ENCODE data around the gene CNTN4. TPM values are rescaled to one million over a fixed set of nuclear protein-coding genes. Genes with fewer than 3 reads are reported as not detected.
"Not testable (repeated sequence)": the region's sequence is repeated elsewhere in the genome, so short reads cannot be mapped to it uniquely, and the experiment has no call there.

The CNTN4 gene
- total and polyA plus RNA-seq, 2 of the 8 experiments (the other 6 are each of a cell fraction or from before 2014, with no cell fraction given), result 0.41 to 2.2 TPM

- H2BK15ac ChIP-seq (ENCODE audit: low read length); H2AK5ac ChIP-seq (ENCODE audit: low read depth, low read length); H3K4me3 ChIP-seq (ENCODE audit: extremely low read depth in 1 of 4, insufficient read depth in 2 of 4, low read depth in 3 of 4, low read length in 4 of 4); H3K56ac ChIP-seq (replicated peaks; ENCODE audit: insufficient read length, low read depth, low read length); H3K27me3 ChIP-seq (replicated peaks in 1 of 4; ENCODE audit: control insufficient read depth in 3 of 4, extremely low read depth in 1 of 4, insufficient read depth in 3 of 4, low read length in 3 of 4); DNase-seq (ENCODE audit: low read depth in 1 of 2, low spot score in 2 of 2); H3K4me1 ChIP-seq (replicated peaks in 1 of 4; ENCODE audit: control insufficient read depth in 3 of 4, insufficient read depth in 4 of 4, low read length in 3 of 4); H3K79me2 ChIP-seq (ENCODE audit: control insufficient read depth in 1 of 2, insufficient read depth in 2 of 2, low read length in 2 of 2); H3K4me2 ChIP-seq (ENCODE audit: insufficient read depth in 1 of 2, low read depth in 2 of 2, low read length in 2 of 2); H2BK5ac ChIP-seq (ENCODE audit: low read depth, low read length); H3K9ac ChIP-seq (replicated peaks in 1 of 4; ENCODE audit: extremely low read depth in 1 of 4, low read depth in 3 of 4, low read length in 3 of 4); H3K9me3 ChIP-seq (ENCODE audit: insufficient read depth in 2 of 2, low read depth in 1 of 2, low read length in 1 of 2); H2BK12ac ChIP-seq (ENCODE audit: low read depth, low read length); H3K36me3 ChIP-seq (ENCODE audit: control insufficient read depth in 2 of 4, insufficient read depth in 4 of 4, low read length in 3 of 4); H2BK20ac ChIP-seq (ENCODE audit: low read length); H3K14ac ChIP-seq (ENCODE audit: insufficient read length); H3K79me1 ChIP-seq (ENCODE audit: low read depth, low read length); H3K27ac ChIP-seq (ENCODE audit: low read depth, low read length); H3K23ac ChIP-seq (ENCODE audit: insufficient read length); H4K5ac ChIP-seq (ENCODE audit: insufficient read length, low read depth, low read length); CTCF ChIA-PET (ENCODE audit: partially characterized antibody); POLR2A ChIA-PET (ENCODE audit: partially characterized antibody); H3K18ac ChIP-seq (ENCODE audit: extremely low read depth, low read length); H4K8ac ChIP-seq (ENCODE audit: extremely low read depth, insufficient read depth, low read length); H3K23me2 ChIP-seq (ENCODE audit: low read depth, low read length); H3K4ac ChIP-seq (replicated peaks; ENCODE audit: insufficient read length, low read depth, low read length); H4K20me1 ChIP-seq (replicated peaks in 1 of 2; ENCODE audit: control insufficient read depth in 1 of 2, insufficient read depth in 2 of 2, low read length in 2 of 2); H2BK120ac ChIP-seq (replicated peaks; ENCODE audit: low read depth, low read length); H4K91ac ChIP-seq (replicated peaks; ENCODE audit: insufficient read length, low read length); FAIRE-seq: not testable (repeated sequence)
- H2AFZ ChIP-seq (ENCODE audit: low read length), result 0 out of 2 replicates have a peak overlapping the region, but pooled peaks have one; percentile 83
- WGBS, 2 experiments (ENCODE audit: extremely low coverage in 1 of 2, insufficient coverage in 1 of 2, insufficient read length in 1 of 2, insufficient replicate concordance in 2 of 2, low coverage in 1 of 2, low lambda C conversion rate in 2 of 2, missing lambda C conversion rate in 1 of 2), result 86% methylated on average over 7 of the region's 8 CpGs; no CpG with 5 or more reads in 1 of the 2 experiments
Observed at GRCh38 chr3:2527328-2527727, 428.7 kb downstream of the CNTN4 start.

- H2BK12ac ChIP-seq (ENCODE audit: low read depth, low read length); H4K8ac ChIP-seq (ENCODE audit: extremely low read depth, insufficient read depth, low read length); H3K79me2 ChIP-seq (ENCODE audit: control insufficient read depth in 1 of 2, insufficient read depth in 2 of 2, low read length in 2 of 2); H3K27me3 ChIP-seq (replicated peaks in 1 of 4; ENCODE audit: control insufficient read depth in 3 of 4, extremely low read depth in 1 of 4, insufficient read depth in 3 of 4, low read length in 3 of 4); H2BK15ac ChIP-seq (ENCODE audit: low read length); H3K36me3 ChIP-seq (ENCODE audit: control insufficient read depth in 2 of 4, insufficient read depth in 4 of 4, low read length in 3 of 4); H3K14ac ChIP-seq (ENCODE audit: insufficient read length); H2BK20ac ChIP-seq (ENCODE audit: low read length); H3K9me3 ChIP-seq (ENCODE audit: insufficient read depth in 2 of 2, low read depth in 1 of 2, low read length in 1 of 2); H2AFZ ChIP-seq (ENCODE audit: low read length); H2BK5ac ChIP-seq (ENCODE audit: low read depth, low read length); POLR2A ChIA-PET (ENCODE audit: partially characterized antibody); H4K5ac ChIP-seq (ENCODE audit: insufficient read length, low read depth, low read length); H3K9ac ChIP-seq (replicated peaks in 1 of 4; ENCODE audit: extremely low read depth in 1 of 4, low read depth in 3 of 4, low read length in 3 of 4); H3K27ac ChIP-seq (ENCODE audit: low read depth, low read length); CTCF ChIA-PET (ENCODE audit: partially characterized antibody); H3K18ac ChIP-seq (ENCODE audit: extremely low read depth, low read length); H3K56ac ChIP-seq (replicated peaks; ENCODE audit: insufficient read length, low read depth, low read length); H3K4me1 ChIP-seq (replicated peaks in 1 of 4; ENCODE audit: control insufficient read depth in 3 of 4, insufficient read depth in 4 of 4, low read length in 3 of 4); FAIRE-seq; H3K23me2 ChIP-seq (ENCODE audit: low read depth, low read length); H2BK120ac ChIP-seq (replicated peaks; ENCODE audit: low read depth, low read length); H3K4ac ChIP-seq (replicated peaks; ENCODE audit: insufficient read length, low read depth, low read length); H2AK5ac ChIP-seq (ENCODE audit: low read depth, low read length); DNase-seq (ENCODE audit: low read depth in 1 of 2, low spot score in 2 of 2); H3K23ac ChIP-seq (ENCODE audit: insufficient read length); H3K79me1 ChIP-seq (ENCODE audit: low read depth, low read length); H3K4me3 ChIP-seq (ENCODE audit: extremely low read depth in 1 of 4, insufficient read depth in 2 of 4, low read depth in 3 of 4, low read length in 4 of 4); H3K4me2 ChIP-seq (ENCODE audit: insufficient read depth in 1 of 2, low read depth in 2 of 2, low read length in 2 of 2); H4K91ac ChIP-seq (replicated peaks; ENCODE audit: insufficient read length, low read length); H4K20me1 ChIP-seq (replicated peaks in 1 of 2; ENCODE audit: control insufficient read depth in 1 of 2, insufficient read depth in 2 of 2, low read length in 2 of 2): not testable (repeated sequence)
- WGBS, 2 experiments (ENCODE audit: extremely low coverage in 1 of 2, insufficient coverage in 1 of 2, insufficient read length in 1 of 2, insufficient replicate concordance in 2 of 2, low coverage in 1 of 2, low lambda C conversion rate in 2 of 2, missing lambda C conversion rate in 1 of 2), result 89% methylated on average over 6 of the region's 6 CpGs; no CpG with 5 or more reads in 1 of the 2 experiments
Observed at GRCh38 chr3:2534767-2535166, 436.1 kb downstream of the CNTN4 start.
